ENCODE results near the gene FGF7.

DNA sequence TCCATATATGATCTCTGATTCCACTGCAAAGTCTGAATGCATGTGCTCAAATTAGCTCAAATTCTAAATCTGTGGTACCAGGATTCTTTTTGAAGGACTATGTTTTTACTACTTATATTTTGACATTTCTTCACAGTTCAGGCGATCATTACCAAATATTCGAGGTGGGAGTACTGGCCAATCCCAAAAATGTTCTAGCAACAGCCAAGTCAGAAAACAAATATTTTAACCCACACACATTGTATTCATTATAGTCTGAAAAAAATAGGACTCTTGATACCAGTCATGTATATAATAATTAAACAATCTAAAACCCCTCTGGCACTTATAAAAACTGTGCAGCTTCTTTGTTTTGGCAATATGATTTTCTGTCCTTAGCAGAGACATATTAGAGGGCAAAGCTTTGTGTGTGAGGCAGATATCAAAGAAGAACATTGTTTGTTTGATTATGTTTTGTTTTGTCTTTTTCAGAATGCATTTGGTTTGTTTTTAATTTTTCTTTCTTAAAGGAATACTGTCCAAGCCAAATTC, 37.4 kb downstream of the FGF7 start:
- no peak for TF ChIP-seq CTCF (IDR thresholded peaks at IDR 0.05)
- no peak for TF ChIP-seq EP300 (IDR thresholded peaks at IDR 0.05)
- no peak for TF ChIP-seq POLR2AphosphoS5 (IDR thresholded peaks at IDR 0.05)
- no peak for TF ChIP-seq POLR2A (IDR thresholded peaks at IDR 0.05)
